ENCODE results near the gene PTGFRN. TPM values are rescaled to one million over a fixed set of nuclear protein-coding genes. Genes with fewer than 3 reads are reported as not detected.

PTGFRN gene
- total and polyA plus RNA-seq, 2 of the 8 experiments (the other 6 are each of a cell fraction or from before 2014, with no cell fraction given) = 13.0 to 32.6 TPM

DNA sequence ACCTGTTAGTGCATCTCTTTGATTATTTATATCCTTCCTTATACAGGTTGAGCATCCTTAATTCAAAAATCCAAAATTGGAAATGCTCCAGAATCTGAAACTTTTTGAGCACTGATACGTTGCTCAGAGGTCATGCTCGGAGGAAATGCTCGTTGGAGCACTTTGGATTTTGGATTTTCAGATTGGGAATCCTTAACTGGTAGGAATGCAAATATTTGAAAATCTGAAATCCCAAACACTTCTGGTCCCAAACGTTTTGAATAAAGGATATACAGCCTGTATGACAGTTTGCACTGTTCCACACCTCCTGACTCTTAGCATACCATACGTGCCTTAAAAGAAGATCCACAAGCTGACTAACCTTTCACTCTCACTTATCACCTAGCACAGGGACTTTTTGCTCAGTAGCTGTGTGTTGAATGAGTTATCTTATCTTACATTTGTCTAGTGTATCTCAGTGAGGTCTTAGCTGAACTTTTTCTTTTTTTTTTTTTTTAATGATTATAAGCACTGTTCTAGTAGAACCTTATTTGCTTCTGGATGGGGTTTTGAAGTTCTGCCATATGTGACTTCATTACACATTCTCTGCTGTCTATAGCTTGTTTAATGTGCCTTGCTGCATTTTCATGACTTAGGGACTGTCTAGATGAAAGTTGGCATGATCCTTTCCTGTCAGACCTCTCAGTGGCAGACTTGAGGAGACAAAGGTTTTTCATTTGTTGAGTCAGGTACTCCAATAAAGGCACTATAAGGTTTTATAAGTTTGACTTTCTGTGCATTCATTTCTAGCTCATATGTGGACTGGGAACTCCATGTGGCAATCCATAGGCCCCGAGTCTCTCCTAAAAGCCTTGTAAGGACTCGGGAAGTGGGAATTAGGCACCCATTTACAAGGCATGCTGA lies 21.6 kb downstream of the PTGFRN start:
- H3K9me3 ChIP-seq (ENCODE audit: insufficient read depth in 2 of 2, low read depth in 1 of 2, low read length in 1 of 2) = no peaks in the 10 kb centered on the region
- TF ChIP-seq SP4 (IDR thresholded peaks at IDR 0.05; ENCODE audit: low read length) (no peak), CHD1 (IDR thresholded peaks at IDR 0.05; ENCODE audit: low read depth, low read length) (no peak)
- ChIA-PET CTCF (ENCODE audit: partially characterized antibody) (interaction anchor here (1.0 to 1.2 kb wide), 3 partner anchors 11 to 167 kb away, joined by 3 to 4 read pairs (median 4); no protein-coding TSS in a partner anchor), POLR2A (ENCODE audit: partially characterized antibody) (no interaction called here)
- no peak overlapping the region for H3K18ac ChIP-seq (ENCODE audit: extremely low read depth, low read length)
- no peak overlapping the region for H2AFZ ChIP-seq (ENCODE audit: low read length)
- H3K23ac ChIP-seq (ENCODE audit: insufficient read length) = no peak overlapping the region
- FAIRE-seq (no peak), DNase-seq (ENCODE audit: low read depth in 1 of 2, low spot score in 2 of 2) (no peak)
- H2BK5ac ChIP-seq (ENCODE audit: low read depth, low read length) = no peak overlapping the region
- no peak overlapping the region for H3K56ac ChIP-seq (replicated peaks; ENCODE audit: insufficient read length, low read depth, low read length)
- H2AK5ac ChIP-seq (ENCODE audit: low read depth, low read length) = no peak overlapping the region
- 90% methylated on average over 7 of the region's 7 CpGs; no CpG with 5 or more reads in 1 of the 2 experiments for WGBS, 2 experiments (ENCODE audit: extremely low coverage in 1 of 2, insufficient coverage in 1 of 2, insufficient read length in 1 of 2, insufficient replicate concordance in 2 of 2, low coverage in 1 of 2, low lambda C conversion rate in 2 of 2, missing lambda C conversion rate in 1 of 2)
- H2BK120ac ChIP-seq (replicated peaks; ENCODE audit: low read depth, low read length) = no peak overlapping the region
- H4K8ac ChIP-seq (ENCODE audit: extremely low read depth, insufficient read depth, low read length) = no peak overlapping the region
- no peak overlapping the region for H4K91ac ChIP-seq (replicated peaks; ENCODE audit: insufficient read length, low read length)
- H2BK15ac ChIP-seq (ENCODE audit: low read length) = no peak overlapping the region
- no peak overlapping the region for H3K9ac ChIP-seq (replicated peaks in 1 of 4; ENCODE audit: extremely low read depth in 1 of 4, low read depth in 3 of 4, low read length in 3 of 4)
- H3K23me2 ChIP-seq (ENCODE audit: low read depth, low read length) = no peaks in the 10 kb centered on the region
- H2BK12ac ChIP-seq (ENCODE audit: low read depth, low read length) = no peak overlapping the region
- no peaks in the 10 kb centered on the region for H4K20me1 ChIP-seq (replicated peaks in 1 of 2; ENCODE audit: control insufficient read depth in 1 of 2, insufficient read depth in 2 of 2, low read length in 2 of 2)
- no peaks in the 10 kb centered on the region; a peak in 2 of 7 replicates for H3K4me1 ChIP-seq (replicated peaks in 1 of 4; ENCODE audit: control insufficient read depth in 3 of 4, insufficient read depth in 4 of 4, low read length in 3 of 4)
- H3K27me3 ChIP-seq (replicated peaks in 1 of 4; ENCODE audit: control insufficient read depth in 3 of 4, extremely low read depth in 1 of 4, insufficient read depth in 3 of 4, low read length in 3 of 4) = no peaks in the 10 kb centered on the region
- no peak overlapping the region for H2BK20ac ChIP-seq (ENCODE audit: low read length)
- no peak overlapping the region for H3K4me2 ChIP-seq (ENCODE audit: insufficient read depth in 1 of 2, low read depth in 2 of 2, low read length in 2 of 2)
- H3K4me3 ChIP-seq (ENCODE audit: extremely low read depth in 1 of 4, insufficient read depth in 2 of 4, low read depth in 3 of 4, low read length in 4 of 4) = no peak overlapping the region
- no peak overlapping the region for H3K14ac ChIP-seq (ENCODE audit: insufficient read length)
- H3K79me2 ChIP-seq (ENCODE audit: control insufficient read depth in 1 of 2, insufficient read depth in 2 of 2, low read length in 2 of 2) = peaks cover 0 to 17% of the 10 kb centered on the region in 2 experiments; a peak in 1 of 4 replicates
- H3K36me3 ChIP-seq (ENCODE audit: control insufficient read depth in 2 of 4, insufficient read depth in 4 of 4, low read length in 3 of 4) = no peaks in the 10 kb centered on the region
- no peak overlapping the region for H4K5ac ChIP-seq (ENCODE audit: insufficient read length, low read depth, low read length)
- H3K79me1 ChIP-seq (ENCODE audit: low read depth, low read length) = no peaks in the 10 kb centered on the region; the same call in 1 of the 2 replicates
- H3K27ac ChIP-seq (ENCODE audit: low read depth, low read length) = no peak overlapping the region
- H3K4ac ChIP-seq (replicated peaks; ENCODE audit: insufficient read length, low read depth, low read length) = no peak overlapping the region

Data from H1 (cell line).